SU-DHL-6 (cell line): ENCODE measurements around the gene GORASP2.

Experiments used
- CTCF ChIP-seq: fragments of 200-600 bp; sonication (generic); IDR thresholded peaks from one replicate; pipeline ENCODE4 v1.5.1; 2017; ENCODE audit warnings: antibody characterized with exemption, mild to moderate bottlenecking, low read length, moderate library complexity; ENCODE audit not compliant: insufficient read depth, poor library complexity, severe bottlenecking
- EZH2phosphoT487 ChIP-seq: fragments of 200-600 bp; sonication (generic), shearing (Covaris generic); conservative IDR thresholded peaks from 2 replicates; pipeline ENCODE4 v1.6.1; 2018; ENCODE audit warnings: mild to moderate bottlenecking, antibody characterized with exemption, low read length, moderate library complexity, mixed read lengths

- no peak for TF ChIP-seq CTCF
- TF ChIP-seq EZH2phosphoT487 = no peak
Measured at GRCh38 chr2:170911314-170911889, 17.7 kb upstream of the GORASP2 start.
